ENCODE measurements around the gene DCLK1. TPM values are rescaled to one million over a fixed set of nuclear protein-coding genes. Genes with fewer than 3 reads are reported as not detected.

Gene DCLK1
- total RNA-seq, 1 experiment from 2014 or later, result 36.2 TPM

DNA sequence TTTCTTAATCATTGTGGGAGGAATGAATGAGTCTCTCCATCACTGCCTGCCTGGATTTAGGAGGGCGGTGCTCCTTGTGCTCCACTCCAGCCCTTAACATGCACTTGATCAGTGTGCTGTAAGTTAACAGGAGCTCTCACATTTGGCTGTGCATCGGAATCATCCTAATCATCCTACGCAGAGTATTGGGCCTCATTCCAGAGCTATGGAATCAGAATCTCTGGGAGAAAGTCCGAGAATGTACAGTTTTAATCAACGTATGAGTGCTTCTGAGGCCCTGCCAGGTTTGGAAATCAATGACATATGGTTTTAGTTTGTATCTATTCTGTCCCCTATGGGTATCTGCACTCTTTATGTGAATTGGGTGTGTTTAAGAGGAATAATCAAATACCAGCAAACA lies 34.9 kb upstream of the DCLK1 start:
- H3K4me1 ChIP-seq (ENCODE audit: insufficient read depth, low read length), result peaks cover 3% of the 10 kb centered on the region; the same call in 1 of the 2 replicates
- H3K9ac ChIP-seq (ENCODE audit: extremely low read depth, insufficient read length, low read length), result no peak overlapping the region
- H4K5ac ChIP-seq (ENCODE audit: insufficient read length, low read depth, low read length), result no peak overlapping the region
- no peaks in the 10 kb centered on the region for H3K27me3 ChIP-seq (ENCODE audit: insufficient read depth, low read length)
- TF ChIP-seq, protein P1, sequence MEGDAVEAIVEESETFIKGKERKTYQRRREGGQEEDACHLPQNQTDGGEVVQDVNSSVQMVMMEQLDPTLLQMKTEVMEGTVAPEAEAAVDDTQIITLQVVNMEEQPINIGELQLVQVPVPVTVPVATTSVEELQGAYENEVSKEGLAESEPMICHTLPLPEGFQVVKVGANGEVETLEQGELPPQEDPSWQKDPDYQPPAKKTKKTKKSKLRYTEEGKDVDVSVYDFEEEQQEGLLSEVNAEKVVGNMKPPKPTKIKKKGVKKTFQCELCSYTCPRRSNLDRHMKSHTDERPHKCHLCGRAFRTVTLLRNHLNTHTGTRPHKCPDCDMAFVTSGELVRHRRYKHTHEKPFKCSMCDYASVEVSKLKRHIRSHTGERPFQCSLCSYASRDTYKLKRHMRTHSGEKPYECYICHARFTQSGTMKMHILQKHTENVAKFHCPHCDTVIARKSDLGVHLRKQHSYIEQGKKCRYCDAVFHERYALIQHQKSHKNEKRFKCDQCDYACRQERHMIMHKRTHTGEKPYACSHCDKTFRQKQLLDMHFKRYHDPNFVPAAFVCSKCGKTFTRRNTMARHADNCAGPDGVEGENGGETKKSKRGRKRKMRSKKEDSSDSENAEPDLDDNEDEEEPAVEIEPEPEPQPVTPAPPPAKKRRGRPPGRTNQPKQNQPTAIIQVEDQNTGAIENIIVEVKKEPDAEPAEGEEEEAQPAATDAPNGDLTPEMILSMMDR (conservative IDR thresholded peaks at IDR 0.05), result no peak
- no peak overlapping the region for H3K27ac Mint-ChIP-seq
- H3K9me3 Mint-ChIP-seq, result no peaks in the 10 kb centered on the region
- no peaks in the 10 kb centered on the region for H3K23me2 ChIP-seq (ENCODE audit: insufficient read length, low read depth, low read length, poor library complexity, severe bottlenecking)
- H2BK5ac ChIP-seq (ENCODE audit: insufficient read length, low read length), result no peak overlapping the region
- no peak overlapping the region for H3T11ph ChIP-seq (ENCODE audit: low read length)
- no peak overlapping the region for H3K23ac ChIP-seq (ENCODE audit: insufficient read length, low read depth, low read length)
- H3K4me2 ChIP-seq (ENCODE audit: insufficient read depth, insufficient read length, low read length), result no peak overlapping the region
- no peak overlapping the region for H2AK5ac ChIP-seq (ENCODE audit: insufficient read length, low read length)
- H3K4ac ChIP-seq (ENCODE audit: low read depth, low read length), result no peak overlapping the region
- H3K9me3 ChIP-seq (ENCODE audit: control insufficient read depth, low read depth, low read length), result no peaks in the 10 kb centered on the region
- H2AFZ ChIP-seq (ENCODE audit: low read length), result no peak overlapping the region
- no peaks in the 10 kb centered on the region for H3K36me3 Mint-ChIP-seq (ENCODE audit: insufficient read depth in 1 of 3, low read depth in 3 of 3)
- no peak overlapping the region for H2BK120ac ChIP-seq (ENCODE audit: low read depth, low read length, poor library complexity, severe bottlenecking)
- H3K79me2 ChIP-seq (ENCODE audit: insufficient read depth, low read length), result no peaks in the 10 kb centered on the region
- no peak overlapping the region for H3K4me3 Mint-ChIP-seq
- no peak overlapping the region for H3K18ac ChIP-seq (ENCODE audit: insufficient read length, low read depth, low read length)
- H4K8ac ChIP-seq (replicated peaks; ENCODE audit: insufficient read length, low read depth, low read length), result no peak overlapping the region
- no peaks in the 10 kb centered on the region for H4K20me1 ChIP-seq (ENCODE audit: control insufficient read depth, insufficient read depth, insufficient read length)
- no peak overlapping the region for H4K91ac ChIP-seq (ENCODE audit: insufficient read length, low read depth, low read length)
- no peak overlapping the region for H3K14ac ChIP-seq (ENCODE audit: insufficient read depth, low read length)
- no peak overlapping the region for H2BK15ac ChIP-seq (ENCODE audit: low read depth, low read length)
- no peak overlapping the region for H2BK12ac ChIP-seq (ENCODE audit: insufficient read length, low read depth, low read length)
- H3K79me1 ChIP-seq (ENCODE audit: insufficient read depth, low read depth, low read length, poor library complexity, severe bottlenecking), result no peaks in the 10 kb centered on the region
- no peak overlapping the region for H3K27ac ChIP-seq (ENCODE audit: insufficient read length, low read depth, low read length)
- no peaks in the 10 kb centered on the region for H3K27me3 Mint-ChIP-seq (ENCODE audit: low read depth)
- no CpG with 5 or more reads among the region's 5 CpGs for WGBS (ENCODE audit: extremely low coverage, insufficient read length, low lambda C conversion rate)
- no peak for DNase-seq
- H3K4me1 Mint-ChIP-seq, result peaks cover 11 to 13% of the 10 kb centered on the region in 2 experiments
- no peak overlapping the region for H3K56ac ChIP-seq (ENCODE audit: insufficient read length, low read depth, low read length)
- no peak overlapping the region for H2BK20ac ChIP-seq (ENCODE audit: low read depth, low read length, poor library complexity, severe bottlenecking)
